GM21737 (cell line): ENCODE measurements around the gene TDRD3.
A peak's percentile ranks its signal among the peaks of the same experiment; 100 is the strongest.
"Not testable (repeated sequence)": the region's sequence is repeated elsewhere in the genome, so short reads cannot be mapped to it uniquely, and the experiment has no call there.

Source experiments
- ATAC-seq: cut with Tn5 transposase; IDR thresholded peaks from one replicate; pipeline ENCODE4 v1.9.1; 2021; ENCODE audit warnings: mild to moderate bottlenecking, moderate library complexity; ENCODE audit not compliant: unreplicated experiment

TDRD3 gene

DNA sequence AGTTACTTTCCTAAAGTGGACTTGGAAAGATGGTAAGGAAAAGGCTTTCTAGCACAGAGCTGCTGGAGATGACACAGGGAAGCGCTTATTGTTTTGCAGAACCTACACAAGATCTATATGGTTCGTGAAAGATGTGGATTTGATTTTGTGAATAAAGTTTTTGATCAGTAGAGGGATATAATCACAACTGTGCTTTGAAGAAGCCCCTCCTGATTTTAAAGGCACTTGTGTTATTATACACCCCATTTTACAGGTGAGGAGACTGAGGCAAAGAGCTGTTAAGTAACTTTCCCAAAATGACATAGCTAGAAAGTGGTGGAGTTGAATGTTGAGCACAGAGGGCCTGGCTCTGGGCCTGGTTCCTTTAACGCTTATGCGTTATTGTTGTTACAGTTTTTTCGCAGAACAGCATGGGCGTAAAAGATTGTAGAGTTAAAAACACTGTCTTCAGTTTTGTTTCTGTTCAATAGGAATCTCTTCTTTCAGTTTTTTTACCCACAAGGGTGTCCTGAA lies 1.4 kb downstream of the TDRD3 start:
- ATAC-seq, result no peak

DNA sequence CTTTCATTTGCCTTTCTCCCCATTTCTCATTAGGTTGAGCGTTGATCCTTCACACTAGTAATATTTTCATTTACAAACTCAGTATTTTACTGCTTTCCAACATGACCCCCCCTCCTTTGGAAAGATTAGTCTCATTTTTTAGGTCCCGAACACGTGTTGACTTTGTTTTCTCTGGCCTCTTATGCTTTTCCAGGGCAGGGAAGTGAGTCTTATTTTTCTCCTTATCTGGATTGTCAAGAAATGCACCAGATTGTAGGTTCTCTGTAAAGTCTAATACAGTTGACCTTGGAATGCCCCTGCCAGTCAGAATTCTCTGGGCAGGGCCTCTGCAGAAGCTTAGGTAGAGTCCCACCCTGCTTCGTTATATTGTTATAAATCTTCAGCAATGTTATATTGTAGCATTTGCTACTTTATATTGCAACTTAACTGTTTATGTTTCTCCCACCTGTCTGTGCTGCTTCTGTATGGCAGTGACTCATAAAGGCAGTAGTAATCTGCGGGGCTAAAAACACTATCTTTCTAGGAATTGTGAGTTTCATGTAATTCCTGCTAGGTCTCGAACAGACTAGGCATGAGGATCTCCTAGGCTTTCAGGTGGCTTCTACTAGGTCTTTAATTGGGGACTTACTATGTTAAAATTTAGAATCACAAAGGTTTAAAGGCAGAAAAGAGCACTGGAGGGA lies 2.0 kb downstream of the TDRD3 start:
- ATAC-seq, result no peak

- no peak for ATAC-seq
Observed at GRCh38 chr13:60402022-60402421, 5.0 kb downstream of the TDRD3 start.

- no peak for ATAC-seq
Observed at GRCh38 chr13:60407095-60407494, 10.1 kb downstream of the TDRD3 start.

DNA sequence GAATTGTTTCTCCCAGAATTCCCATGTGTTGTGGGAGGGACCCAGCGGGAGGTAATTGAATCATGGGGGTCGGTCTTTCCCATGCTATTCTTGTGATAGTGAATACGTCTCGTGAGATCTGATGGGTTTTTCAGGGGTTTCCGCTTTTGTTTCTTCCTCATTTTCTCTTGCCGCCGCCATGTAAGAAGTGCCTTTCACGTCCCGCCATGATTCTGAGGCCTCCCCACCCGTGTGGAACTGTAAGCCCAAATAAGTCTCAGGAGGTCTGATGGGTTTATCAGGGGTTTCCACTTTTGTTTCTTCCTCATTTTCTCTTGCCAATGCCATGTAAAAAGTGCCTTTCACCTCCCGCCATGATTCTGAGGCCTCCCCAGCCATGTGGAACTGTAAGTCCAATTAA lies 10.8 kb downstream of the TDRD3 start:
- not testable (repeated sequence) for ATAC-seq

DNA sequence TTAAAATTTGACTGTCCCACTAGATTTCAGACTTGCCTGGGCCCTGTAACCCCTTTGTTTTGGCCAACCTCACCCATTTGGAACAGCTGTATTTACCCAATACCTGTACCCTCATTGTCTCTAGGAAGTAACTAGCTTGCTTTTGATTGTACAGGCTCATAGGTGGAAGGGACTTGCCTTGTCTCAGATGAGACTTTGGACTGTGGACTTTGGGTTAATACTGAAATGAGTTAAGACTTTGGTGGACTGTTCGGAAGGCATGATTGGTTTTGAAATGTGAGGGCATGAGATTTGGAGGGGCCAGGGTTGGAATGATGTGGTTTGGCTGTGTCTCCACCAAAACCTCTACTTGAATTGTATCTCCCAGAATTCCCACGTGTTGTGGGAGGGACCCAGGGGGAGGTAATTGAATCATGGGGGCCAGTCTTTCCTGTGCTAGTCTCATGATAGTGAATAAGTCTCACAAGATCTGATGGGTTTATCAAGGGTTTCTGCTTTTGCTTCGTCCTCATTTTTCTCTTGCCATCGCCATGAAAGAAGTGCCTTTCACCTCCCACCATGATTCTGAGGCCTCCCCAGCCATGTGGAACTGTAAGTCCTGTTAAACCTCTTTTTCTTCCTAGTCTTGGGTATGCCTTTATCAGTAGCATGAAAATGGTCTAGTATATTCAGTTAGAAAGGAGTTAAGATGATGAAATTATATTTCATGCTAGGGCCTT lies 12.7 kb downstream of the TDRD3 start:
- ATAC-seq, result not testable (repeated sequence)

GRCh38 chr13:60410299-60410698 lies 13.3 kb downstream of the TDRD3 start:
- no peak for ATAC-seq

- no peak for ATAC-seq
Observed at GRCh38 chr13:60411464-60411863, 14.4 kb downstream of the TDRD3 start.

DNA sequence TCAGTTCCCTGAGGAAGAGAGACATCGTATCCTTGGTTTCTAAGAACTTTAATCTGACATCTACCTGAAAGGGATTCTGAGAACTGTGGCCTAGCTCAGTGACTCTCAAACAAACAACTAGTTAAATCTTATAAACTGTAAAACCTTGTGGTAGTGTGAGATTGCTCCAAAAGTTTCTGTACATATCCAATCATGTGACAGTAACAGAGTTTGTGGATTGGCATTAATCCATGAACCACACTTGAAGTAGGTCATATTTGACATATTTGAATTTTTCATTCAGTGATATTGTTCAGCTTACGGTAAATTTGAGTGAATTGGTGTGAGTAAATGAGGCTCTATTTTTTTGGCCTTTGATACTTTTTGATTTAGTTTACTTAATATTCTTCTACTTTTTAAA lies 15.0 kb downstream of the TDRD3 start:
- ATAC-seq, result no peak

- ATAC-seq, result no peak
Observed at GRCh38 chr13:60412909-60413616, 16.0 kb downstream of the TDRD3 start.

GRCh38 chr13:60414177-60414576 lies 17.2 kb downstream of the TDRD3 start:
- no peak for ATAC-seq

DNA sequence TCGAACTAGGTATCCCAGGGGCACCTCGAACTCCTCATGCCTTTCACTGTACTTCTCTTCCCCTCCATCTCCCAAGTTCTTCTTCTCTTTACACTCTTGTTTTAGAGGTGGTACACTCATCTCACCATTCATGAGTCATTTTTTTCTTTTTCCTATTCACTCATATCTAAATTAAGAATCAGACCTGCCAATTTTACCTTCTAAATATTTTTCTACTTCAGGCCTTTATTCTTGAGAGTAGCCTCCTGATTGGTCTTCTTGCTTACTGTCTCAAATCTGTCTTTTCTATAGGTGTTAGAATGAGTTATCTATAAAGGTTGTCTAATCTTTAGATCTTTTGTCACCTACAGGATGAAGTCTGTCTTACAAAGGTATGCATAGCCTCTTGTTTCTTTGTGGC lies 20.7 kb downstream of the TDRD3 start:
- ATAC-seq, result no peak

DNA sequence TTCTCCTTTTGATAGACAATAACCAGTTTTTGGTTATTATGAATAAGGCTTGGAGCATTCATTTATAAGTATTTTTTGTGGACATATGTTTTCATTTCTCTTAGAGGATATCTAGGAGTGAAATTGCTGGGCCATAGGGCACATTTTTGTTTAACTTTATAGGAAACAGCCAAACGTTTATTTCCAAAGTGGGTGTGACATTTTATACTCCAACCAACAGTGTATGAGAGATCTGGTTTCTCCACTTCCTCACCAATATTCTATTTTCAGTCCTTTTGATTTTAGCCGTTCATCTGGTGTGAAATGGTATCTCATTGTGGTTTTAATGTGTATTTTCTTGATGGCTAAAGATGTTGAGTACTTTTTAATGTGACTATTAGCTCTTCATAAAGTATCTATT lies 21.9 kb downstream of the TDRD3 start:
- ATAC-seq, result no peak

GRCh38 chr13:60425332-60425731 lies 28.3 kb downstream of the TDRD3 start:
- no peak for ATAC-seq

GRCh38 chr13:60426075-60426474 lies 29.1 kb downstream of the TDRD3 start:
- ATAC-seq, result no peak

DNA sequence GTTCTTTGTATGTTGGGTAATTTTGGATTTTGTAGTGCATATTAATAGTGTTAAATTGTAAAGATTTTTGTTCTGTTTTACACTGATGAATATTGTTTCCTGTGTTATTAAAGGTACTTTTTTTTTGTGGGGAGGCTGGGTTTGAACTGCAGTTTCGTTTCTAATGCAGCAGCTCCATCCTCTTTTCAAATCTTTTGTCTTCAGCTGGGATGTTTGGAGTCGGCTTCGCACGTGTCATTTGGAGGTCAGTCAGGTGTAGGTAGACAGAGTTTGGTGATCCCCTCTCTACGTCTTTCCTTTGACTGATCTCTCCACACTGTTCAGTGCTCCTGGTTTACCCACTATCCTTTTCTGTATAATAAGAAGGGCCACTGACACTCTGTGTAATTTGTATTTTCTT lies 30.3 kb downstream of the TDRD3 start:
- no peak for ATAC-seq

GRCh38 chr13:60431108-60431700 lies 34.2 kb downstream of the TDRD3 start:
- ATAC-seq, result peak; percentile 55

DNA sequence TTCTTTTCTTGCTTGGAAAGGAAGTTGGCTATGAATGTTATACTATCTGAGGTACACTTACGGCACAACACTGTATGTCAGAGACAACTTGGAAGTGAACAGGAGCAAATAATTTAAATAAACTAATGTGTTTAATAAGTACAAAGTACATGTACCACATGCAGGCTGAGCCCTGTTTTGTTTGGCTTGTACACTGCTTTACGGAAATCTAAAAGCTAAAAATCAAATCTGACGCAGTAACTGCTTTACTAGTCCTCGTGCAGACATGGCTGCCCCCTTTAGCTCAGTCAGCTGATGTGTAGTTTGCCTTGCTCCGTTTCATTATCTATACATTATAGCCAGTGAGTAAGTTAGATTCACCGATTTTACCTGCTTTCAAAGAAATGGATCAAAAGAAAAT lies 36.5 kb downstream of the TDRD3 start:
- ATAC-seq, result no peak

DNA sequence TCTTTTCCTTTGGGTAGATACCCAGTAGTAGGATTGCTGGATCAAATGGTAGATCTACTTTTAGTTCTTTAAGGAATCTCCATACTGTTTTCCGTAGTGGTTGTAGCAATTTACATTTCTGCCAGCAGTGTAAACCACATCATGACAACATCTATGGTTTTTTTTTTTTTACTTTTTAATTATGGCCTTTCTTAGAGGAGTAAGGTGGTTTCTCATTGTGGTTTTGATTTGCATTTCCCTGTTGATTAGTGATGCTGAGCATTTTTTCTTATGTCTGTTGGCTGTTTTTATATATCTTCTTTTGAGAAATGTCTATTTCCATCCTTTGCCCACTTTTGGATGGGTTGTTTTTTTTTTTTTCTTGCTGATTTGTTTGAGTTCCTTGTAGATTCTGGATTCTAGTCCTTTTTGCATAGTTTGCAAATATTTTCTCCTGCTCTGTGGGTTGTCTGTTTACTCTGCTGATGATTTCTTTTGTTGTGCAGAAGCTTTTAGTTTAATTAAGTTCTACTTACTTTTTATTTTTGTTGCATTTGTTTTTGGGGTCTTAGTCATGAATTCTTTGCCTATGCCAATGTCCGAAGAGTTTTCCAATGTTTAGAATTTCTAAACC lies 38.8 kb downstream of the TDRD3 start:
- no peak for ATAC-seq

- ATAC-seq, result no peak
Observed at GRCh38 chr13:60439201-60439600, 42.2 kb downstream of the TDRD3 start.

DNA sequence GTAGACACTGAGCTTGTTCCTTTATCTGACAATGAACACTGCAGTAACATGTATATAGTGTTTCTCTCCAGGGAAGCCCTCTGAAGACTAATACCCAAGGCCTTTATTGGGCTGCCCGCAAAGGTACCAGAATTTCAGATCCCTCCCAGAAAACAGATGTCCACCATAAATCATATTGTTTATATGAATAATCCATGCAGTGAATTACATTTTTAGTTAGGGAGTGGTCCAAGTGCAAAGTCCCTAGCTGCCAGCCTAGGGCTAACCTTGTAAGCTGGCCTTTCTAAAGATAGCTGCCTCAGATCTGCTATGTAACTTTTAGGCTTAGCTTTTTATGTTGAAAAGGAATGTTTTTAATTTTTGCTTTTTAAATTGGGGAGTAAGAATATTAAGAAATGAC lies 44.7 kb downstream of the TDRD3 start:
- ATAC-seq, result no peak
